ENCODE measurements around the gene TBR1.

The TBR1 gene

GRCh38 chr2:161412346-161412745, 3.8 kb upstream of the TBR1 start:
- H3K4me3 ChIP-seq (ENCODE audit: low read length), result no peak overlapping the region
- TF ChIP-seq CTCF (IDR thresholded peaks at IDR 0.05; ENCODE audit: insufficient read depth, low read depth, low read length, missing control alignments), result no peak
- no peak for DNase-seq (ENCODE audit: low read depth)

GRCh38 chr2:161414042-161415033, 1.8 kb upstream of the TBR1 start:
- peak overlapping the region; percentile 34 for H3K4me3 ChIP-seq (ENCODE audit: low read length)
- DNase-seq (ENCODE audit: low read depth), result peak; percentile 33

GRCh38 chr2:161415034-161415986, 787 bp upstream of the TBR1 start:
- no peak overlapping the region for H3K4me3 ChIP-seq (ENCODE audit: low read length)
- no peak for TF ChIP-seq CTCF (IDR thresholded peaks at IDR 0.05; ENCODE audit: insufficient read depth, low read depth, low read length, missing control alignments)
- DNase-seq (ENCODE audit: low read depth), result no peak

More at GRCh38 chr2:161414042-161415033, 1.8 kb upstream of the TBR1 start:
- no peak for TF ChIP-seq CTCF (IDR thresholded peaks at IDR 0.05; ENCODE audit: insufficient read depth, low read depth, low read length, missing control alignments)

- no peak for DNase-seq (ENCODE audit: low read depth)
- no peak for TF ChIP-seq CTCF (IDR thresholded peaks at IDR 0.05; ENCODE audit: insufficient read depth, low read depth, low read length, missing control alignments)
- H3K4me3 ChIP-seq (ENCODE audit: low read length), result no peak overlapping the region
These were observed 776 bp downstream of the TBR1 start for GRCh38 chr2:161416708-161417437.

GRCh38 chr2:161417438-161418274, 1.6 kb downstream of the TBR1 start:
- no peak for DNase-seq (ENCODE audit: low read depth)
- H3K4me3 ChIP-seq (ENCODE audit: low read length), result no peak overlapping the region
- TF ChIP-seq CTCF (IDR thresholded peaks at IDR 0.05; ENCODE audit: insufficient read depth, low read depth, low read length, missing control alignments), result no peak

All from epithelial cell of esophagus (primary cell).